HG03025 (cell line): Measurements from ENCODE around the gene AFF4.
"Not testable (repeated sequence)": the region's sequence is repeated elsewhere in the genome, so short reads cannot be mapped to it uniquely, and the experiment has no call there.

Source experiments
- ATAC-seq: cut with Tn5 transposase; IDR thresholded peaks from one replicate; pipeline ENCODE4 v1.9.1; 2021; ENCODE audit warnings: mild to moderate bottlenecking, moderate library complexity; ENCODE audit not compliant: unreplicated experiment, low FRiP score

The AFF4 gene

GRCh38 chr5:132963171-132964104 lies at the start of gene AFF4:
Gene AFF4 (minus strand): TSS chr5:132963634. CDS start chr5:132937189, 26,445 bp downstream.
- peak; percentile 82 for ATAC-seq

GRCh38 chr5:133008455-133008854 lies 45.0 kb upstream of the AFF4 start:
- ATAC-seq, result not testable (repeated sequence)

- ATAC-seq, result no peak
Observed at GRCh38 chr5:133006653-133007052, 43.2 kb upstream of the AFF4 start.

GRCh38 chr5:132999246-132999645 lies 35.8 kb upstream of the AFF4 start:
- ATAC-seq, result no peak

GRCh38 chr5:132998556-132998955 lies 35.1 kb upstream of the AFF4 start:
- ATAC-seq, result no peak

- ATAC-seq, result no peak
Observed at GRCh38 chr5:132996307-132996706, 32.9 kb upstream of the AFF4 start.

GRCh38 chr5:132987531-132988408 lies 24.3 kb upstream of the AFF4 start:
- no peak for ATAC-seq

GRCh38 chr5:132982971-132983370 lies 19.5 kb upstream of the AFF4 start:
- not testable (repeated sequence) for ATAC-seq

GRCh38 chr5:132981288-132981687 lies 17.9 kb upstream of the AFF4 start:
- no peak for ATAC-seq

- no peak for ATAC-seq
Observed at GRCh38 chr5:132979976-132980375, 16.5 kb upstream of the AFF4 start.

- no peak for ATAC-seq
Observed at GRCh38 chr5:132979367-132979940, 16.0 kb upstream of the AFF4 start.

GRCh38 chr5:132976852-132977251 lies 13.4 kb upstream of the AFF4 start:
- no peak for ATAC-seq

GRCh38 chr5:132972436-132972828 lies 9.0 kb upstream of the AFF4 start:
- ATAC-seq, result not testable (repeated sequence)

GRCh38 chr5:132971483-132972435 lies 8.3 kb upstream of the AFF4 start:
- ATAC-seq, result no peak

GRCh38 chr5:132965120-132965519 lies 1.7 kb upstream of the AFF4 start:
- ATAC-seq, result no peak

- no peak for ATAC-seq
Observed at GRCh38 chr5:132962429-132963021, 909 bp downstream of the AFF4 start.

- ATAC-seq, result no peak
Observed at GRCh38 chr5:132961887-132962286, 1.5 kb downstream of the AFF4 start.

- ATAC-seq, result not testable (repeated sequence)
Observed at GRCh38 chr5:132961123-132961815, 2.2 kb downstream of the AFF4 start.
